SK-N-MC (cell line): ENCODE results near the gene TTC21B.
"Not testable (repeated sequence)": the region's sequence is repeated elsewhere in the genome, so short reads cannot be mapped to it uniquely, and the experiment has no call there.

Source experiments
- EZH2 ChIP-seq: fragments of 200-600 bp; sonication (generic); IDR thresholded peaks from one replicate; pipeline ENCODE4 v1.6.1; 2017; ENCODE audit warnings: antibody characterized with exemption
- FOXP2 ChIP-seq: optimal IDR thresholded peaks from 2 replicates; pipeline ENCODE3; 2011; ENCODE audit warnings: mild to moderate bottlenecking, moderate library complexity; ENCODE audit not compliant: insufficient read depth; ENCODE audit errors: extremely low read length, control extremely low read depth
- POLR2AphosphoS5 ChIP-seq: IDR thresholded peaks from 2 replicates; pipeline ENCODE4 v1.6.1; 2012; ENCODE audit warnings: mild to moderate bottlenecking, low read depth, low read length, borderline replicate concordance

- TF ChIP-seq EZH2, POLR2AphosphoS5, FOXP2: not testable (repeated sequence)
Measured at GRCh38 chr2:165972161-165972560, 18.6 kb upstream of the TTC21B start.
